ENCODE results near the gene AKAP13.

Gene AKAP13

GRCh38 chr15:85541744-85542143 lies 161.3 kb downstream of the AKAP13 start:
- H3K4me3 ChIP-seq (ENCODE audit: low read depth, low read length): no peak overlapping the region
- no peak for DNase-seq (ENCODE audit: low read depth)

GRCh38 chr15:85542488-85542887 lies 162.1 kb downstream of the AKAP13 start:
- no peak overlapping the region for H3K4me3 ChIP-seq (ENCODE audit: low read depth, low read length)
- DNase-seq (ENCODE audit: low read depth): no peak

- no peak for DNase-seq (ENCODE audit: low read depth)
- no peak overlapping the region for H3K4me3 ChIP-seq (ENCODE audit: low read depth, low read length)
Observed at GRCh38 chr15:85542895-85543331, 162.5 kb downstream of the AKAP13 start.

GRCh38 chr15:85543741-85544155 lies 163.3 kb downstream of the AKAP13 start:
- H3K4me3 ChIP-seq (ENCODE audit: low read depth, low read length): no peak overlapping the region
- DNase-seq (ENCODE audit: low read depth): no peak

- DNase-seq (ENCODE audit: low read depth): peak; percentile 19
Observed at GRCh38 chr15:85545185-85545584, 164.8 kb downstream of the AKAP13 start.

GRCh38 chr15:85545752-85546151 lies 165.3 kb downstream of the AKAP13 start:
- H3K4me3 ChIP-seq (ENCODE audit: low read depth, low read length): no peak overlapping the region
- no peak for DNase-seq (ENCODE audit: low read depth)

More at GRCh38 chr15:85545185-85545584, 164.8 kb downstream of the AKAP13 start:
- H3K4me3 ChIP-seq (ENCODE audit: low read depth, low read length): no peak overlapping the region

- no peak for DNase-seq (ENCODE audit: low read depth)
- no peak overlapping the region for H3K4me3 ChIP-seq (ENCODE audit: low read depth, low read length)
Observed at GRCh38 chr15:85547386-85547785, 167.0 kb downstream of the AKAP13 start.

GRCh38 chr15:85550283-85550682 lies 169.9 kb downstream of the AKAP13 start:
- no peak for DNase-seq (ENCODE audit: low read depth)
- no peak overlapping the region for H3K4me3 ChIP-seq (ENCODE audit: low read depth, low read length)

- no peak overlapping the region for H3K4me3 ChIP-seq (ENCODE audit: low read depth, low read length)
- DNase-seq (ENCODE audit: low read depth): peak; percentile 32
Observed at GRCh38 chr15:85551221-85551832, 170.9 kb downstream of the AKAP13 start.

GRCh38 chr15:85554852-85555521 lies 174.6 kb downstream of the AKAP13 start:
- no peak for DNase-seq (ENCODE audit: low read depth)

GRCh38 chr15:85555875-85556617 lies 175.6 kb downstream of the AKAP13 start:
- no peak overlapping the region for H3K4me3 ChIP-seq (ENCODE audit: low read depth, low read length)
- DNase-seq (ENCODE audit: low read depth): no peak

More at GRCh38 chr15:85554852-85555521, 174.6 kb downstream of the AKAP13 start:
- H3K4me3 ChIP-seq (ENCODE audit: low read depth, low read length): no peak overlapping the region

GRCh38 chr15:85556618-85556895 lies 176.2 kb downstream of the AKAP13 start:
- no peak overlapping the region for H3K4me3 ChIP-seq (ENCODE audit: low read depth, low read length)
- DNase-seq (ENCODE audit: low read depth): no peak

- H3K4me3 ChIP-seq (ENCODE audit: low read depth, low read length): no peak overlapping the region
- no peak for DNase-seq (ENCODE audit: low read depth)
Observed at GRCh38 chr15:85557385-85557784, 177.0 kb downstream of the AKAP13 start.

- DNase-seq (ENCODE audit: low read depth): no peak
Observed at GRCh38 chr15:85558848-85559247, 178.4 kb downstream of the AKAP13 start.

GRCh38 chr15:85559530-85559929 lies 179.1 kb downstream of the AKAP13 start:
- no peak for DNase-seq (ENCODE audit: low read depth)

More at GRCh38 chr15:85558848-85559247, 178.4 kb downstream of the AKAP13 start:
- no peak overlapping the region for H3K4me3 ChIP-seq (ENCODE audit: low read depth, low read length)

GRCh38 chr15:85562824-85563223 lies 182.4 kb downstream of the AKAP13 start:
- no peak overlapping the region for H3K4me3 ChIP-seq (ENCODE audit: low read depth, low read length)

More at GRCh38 chr15:85559530-85559929, 179.1 kb downstream of the AKAP13 start:
- no peak overlapping the region for H3K4me3 ChIP-seq (ENCODE audit: low read depth, low read length)

GRCh38 chr15:85563328-85563727 lies 182.9 kb downstream of the AKAP13 start:
- no peak overlapping the region for H3K4me3 ChIP-seq (ENCODE audit: low read depth, low read length)
- no peak for DNase-seq (ENCODE audit: low read depth)

More at GRCh38 chr15:85562824-85563223, 182.4 kb downstream of the AKAP13 start:
- no peak for DNase-seq (ENCODE audit: low read depth)

GRCh38 chr15:85563731-85564130 lies 183.3 kb downstream of the AKAP13 start:
- H3K4me3 ChIP-seq (ENCODE audit: low read depth, low read length): no peak overlapping the region
- DNase-seq (ENCODE audit: low read depth): no peak

- DNase-seq (ENCODE audit: low read depth): no peak
Observed at GRCh38 chr15:85564686-85565085, 184.3 kb downstream of the AKAP13 start.

GRCh38 chr15:85568261-85568808 lies 187.9 kb downstream of the AKAP13 start:
- no peak for DNase-seq (ENCODE audit: low read depth)
- H3K4me3 ChIP-seq (ENCODE audit: low read depth, low read length): no peak overlapping the region

More at GRCh38 chr15:85564686-85565085, 184.3 kb downstream of the AKAP13 start:
- no peak overlapping the region for H3K4me3 ChIP-seq (ENCODE audit: low read depth, low read length)
